Thoracic aorta (tissue), 2 donors: ENCODE measurements around the gene ATMIN. TPM values are rescaled to one million over a fixed set of nuclear protein-coding genes. Genes with fewer than 3 reads are reported as not detected.

Source experiments
- ATAC-seq: fragments of 150-250 bp; one replicate; pipeline ENCODE4 v1.8.0; 2017; ENCODE audit warnings: low read depth; ENCODE audit not compliant: insufficient number of reproducible peaks, low FRiP score
- DNase-seq: peaks from one replicate; pipeline ENCODE4 v3.0.0-alpha.2; 2020; ENCODE audit warnings: low spot score
- H3K27ac ChIP-seq, 2 donors: fragments of 200-600 bp; sonication (generic); 1 replicate in 1 of 2; 2 replicates in 1 of 2; pipeline ENCODE4 v1.5.1; 2016; ENCODE audit warnings: mild to moderate bottlenecking in 2 of 2, moderate library complexity in 2 of 2
- H3K27me3 ChIP-seq: fragments of 200-600 bp; sonication (generic); replicated peaks from 2 replicates; pipeline ENCODE4 v1.6.0; 2016; ENCODE audit warnings: mild to moderate bottlenecking; ENCODE audit not compliant: insufficient read depth
- H3K36me3 ChIP-seq: fragments of 200-600 bp; sonication (generic); one replicate; pipeline ENCODE4 v1.5.1; 2016
- H3K4me1 ChIP-seq, 2 donors: fragments of 200-600 bp; sonication (generic); 1 replicate in 1 of 2; 2 replicates in 1 of 2; pipeline versions ENCODE4 v1.5.1 to v1.6.0; 2016; ENCODE audit warnings: low read depth in 2 of 2, mild to moderate bottlenecking in 1 of 2; ENCODE audit not compliant: control insufficient read depth in 1 of 2
- H3K4me3 ChIP-seq: fragments of 200-600 bp; sonication (generic); 2 replicates; pipeline ENCODE4 v1.5.1; 2016; ENCODE audit warnings: mild to moderate bottlenecking
- H3K9me3 ChIP-seq: fragments of 200-600 bp; sonication (generic); 2 replicates; pipeline ENCODE4 v1.5.1; 2016
- CTCF ChIP-seq: fragments of 200-600 bp; sonication (generic); IDR thresholded peaks from one replicate; pipeline ENCODE4 v1.5.1; 2019; ENCODE audit warnings: antibody characterized with exemption
- total RNA-seq, 2 donors: library from RNA; depleted of rRNA; stranded (reverse); fragments of >200 nt; gene quantifications; one replicate each; pipeline versions ENCODE4 v1.1.0 to v1.2.3, GENCODE V29; 2016

Gene ATMIN
- total RNA-seq, 2 donors from 2014 or later: 32.0 to 32.5 TPM

DNA sequence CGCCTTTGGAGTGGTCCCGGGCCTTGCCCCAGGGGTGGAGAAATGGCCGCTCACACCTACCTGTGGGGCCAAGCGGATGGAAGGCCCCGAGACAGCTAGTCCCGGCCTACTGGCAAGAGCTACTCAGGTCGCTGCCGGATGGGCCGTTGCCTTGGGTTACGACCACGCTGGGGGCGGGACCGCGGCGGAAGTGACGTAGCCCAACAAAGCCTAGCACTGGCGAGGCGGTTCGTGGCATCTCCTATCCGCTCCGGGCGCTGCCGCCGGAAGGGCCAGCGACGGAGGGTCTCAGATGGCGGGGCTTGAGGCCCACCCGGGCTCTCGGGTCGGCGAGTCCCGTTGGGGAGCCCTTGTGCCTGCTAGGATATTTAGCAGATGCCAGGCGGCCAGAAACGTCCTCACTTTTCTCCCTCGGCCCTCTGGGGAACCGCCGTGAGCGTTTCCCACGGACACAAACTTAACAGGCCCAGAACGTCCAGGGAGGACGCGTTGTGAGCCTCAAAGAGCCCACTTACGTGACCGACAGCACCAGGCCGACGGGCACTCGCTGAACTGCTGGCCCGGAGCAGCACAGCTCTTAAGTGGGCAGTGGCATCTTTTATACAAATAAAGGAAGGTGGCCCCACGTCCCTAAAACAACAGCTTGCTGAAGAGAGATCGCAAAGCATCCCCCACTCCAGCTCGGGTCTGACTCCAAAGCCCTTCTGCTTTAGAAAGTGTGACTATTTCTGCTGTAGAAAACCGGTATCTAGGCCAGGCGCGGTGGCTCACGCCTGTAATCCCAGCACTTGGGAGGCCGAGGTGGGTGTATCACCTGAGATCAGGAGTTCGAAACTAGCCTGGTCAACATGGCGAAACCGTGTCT, 41.7 kb downstream of the ATMIN start, which contains the start of gene C16orf46:
Gene C16orf46, minus strand, starts transcription at position 163 of the 865 bp plus-strand sequence. CDS start 13,283 bp downstream, outside the sequence.
- ATAC-seq (peak; percentile 98), DNase-seq (peak; percentile 89)
- no peaks in the 10 kb centered on the region for H3K9me3 ChIP-seq
- H3K27ac ChIP-seq: peak within 1 kb of the TSS; percentile 91 to 95
- no peaks in the 10 kb centered on the region for H3K36me3 ChIP-seq
- peaks cover 0 to 5% of the 10 kb centered on the region in 2 donors for H3K4me1 ChIP-seq
- H3K4me3 ChIP-seq: peak within 1 kb of the TSS; percentile 86
- no peaks in the 10 kb centered on the region for H3K27me3 ChIP-seq
- no peak for TF ChIP-seq CTCF

DNA sequence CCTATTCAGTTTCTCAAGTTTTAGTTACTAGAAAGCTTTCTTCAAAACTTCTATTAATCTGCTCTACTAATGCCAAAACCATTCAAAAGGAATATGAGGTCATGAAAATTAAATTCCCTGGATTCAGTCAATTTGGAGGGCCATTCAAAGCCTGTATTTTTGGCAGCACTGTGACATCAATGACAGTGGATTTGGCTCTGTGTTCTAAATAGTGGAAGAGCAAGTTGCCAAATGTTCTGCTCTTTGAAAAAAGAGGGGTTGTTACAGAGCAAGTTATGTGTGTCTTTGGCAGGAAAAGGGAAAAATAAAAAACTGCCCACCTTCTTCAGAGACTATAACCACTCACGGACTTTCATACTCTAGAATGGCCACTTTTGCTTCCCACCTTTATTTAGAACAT, 44.6 kb downstream of the ATMIN start:
- ATAC-seq (no peak), DNase-seq (no peak)
- Histone ChIP-seq H3K27ac (no peak overlapping the region), H3K4me3 (no peak overlapping the region), H3K9me3 (no peaks in the 10 kb centered on the region), H3K27me3 (no peaks in the 10 kb centered on the region), H3K4me1 (peaks cover 0 to 5% of the 10 kb centered on the region in 2 donors), H3K36me3 (no peaks in the 10 kb centered on the region)
- no peak for TF ChIP-seq CTCF

- Histone ChIP-seq H3K36me3 (no peaks in the 10 kb centered on the region), H3K4me1 (peaks cover 0 to 5% of the 10 kb centered on the region in 2 donors), H3K27me3 (no peaks in the 10 kb centered on the region), H3K9me3 (no peaks in the 10 kb centered on the region), H3K4me3 (no peak overlapping the region), H3K27ac (no peak overlapping the region)
- no peak for DNase-seq
- ATAC-seq: no peak
- TF ChIP-seq CTCF: no peak
Measured at GRCh38 chr16:81081014-81081413, 45.4 kb downstream of the ATMIN start.

DNA sequence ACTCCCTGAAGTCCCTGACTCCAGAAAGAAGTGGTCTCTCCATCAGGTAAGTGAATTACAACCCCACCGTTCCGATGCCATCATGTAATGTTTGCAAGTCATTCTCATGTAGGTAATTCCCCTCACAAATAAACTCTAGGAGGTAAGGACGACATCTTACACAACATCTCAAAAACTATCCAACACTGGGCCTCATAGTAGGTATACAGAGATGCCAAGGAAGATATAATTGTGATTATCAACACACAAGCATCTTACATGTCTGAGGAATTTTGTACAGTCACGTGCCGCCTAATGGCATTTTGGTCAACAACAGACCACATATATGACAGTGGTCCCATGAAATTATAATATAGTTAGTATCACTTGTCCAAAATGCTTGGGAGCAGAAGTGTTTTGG, 53.2 kb downstream of the ATMIN start:
- H3K27me3 ChIP-seq: no peaks in the 10 kb centered on the region
- no peak overlapping the region for H3K4me3 ChIP-seq
- no peaks in the 10 kb centered on the region for H3K4me1 ChIP-seq
- H3K9me3 ChIP-seq: no peaks in the 10 kb centered on the region
- DNase-seq (no peak), ATAC-seq (no peak)
- H3K36me3 ChIP-seq: no peaks in the 10 kb centered on the region
- H3K27ac ChIP-seq: no peak overlapping the region
- TF ChIP-seq CTCF: no peak

- H3K27me3 ChIP-seq: no peaks in the 10 kb centered on the region
- TF ChIP-seq CTCF: no peak
- no peaks in the 10 kb centered on the region for H3K9me3 ChIP-seq
- no peaks in the 10 kb centered on the region for H3K36me3 ChIP-seq
- DNase-seq: no peak
- H3K27ac ChIP-seq: no peak overlapping the region
- peak overlapping the region; percentile 75 for H3K4me3 ChIP-seq
- peaks cover 0 to 4% of the 10 kb centered on the region in 2 donors for H3K4me1 ChIP-seq
- ATAC-seq: no peak
Measured at GRCh38 chr16:81094771-81095251, 59.2 kb downstream of the ATMIN start.
